HCT116 (cell line): ENCODE results near the gene GSDMA. TPM values are rescaled to one million over a fixed set of nuclear protein-coding genes. Genes with fewer than 3 reads are reported as not detected.
"Not testable (repeated sequence)": the region's sequence is repeated elsewhere in the genome, so short reads cannot be mapped to it uniquely, and the experiment has no call there.

ENCODE experiments used
- ATAC-seq: fragments of 200-7000 bp; cut with Tn5 transposase; 2 replicates; pipeline ENCODE4 v1.9.1; 2020; ENCODE audit warnings: mild to moderate bottlenecking, moderate library complexity
- BruUV-seq: library from RNA; stranded (reverse); fragments of 400-500 nt; replicated peaks from 2 replicates; lab custom pipeline; 2021; lab: Mats Ljungman, UMichigan
- CTCF ChIA-PET: fragments of 300-600 bp; sonication (Branson Sonifier 250); formaldehyde crosslinking; loops from one replicate; lab custom pipeline; 2021; ENCODE audit warnings: antibody characterized with exemption; lab: Charles Lee
- POLR2A ChIA-PET: fragments of 300-600, 350-600 bp; sonication (Branson Sonifier 250); formaldehyde crosslinking; loops from one replicate; lab custom pipeline; 2021; ENCODE audit warnings: antibody characterized with exemption; lab: Charles Lee
- RAD21 ChIA-PET, 2 experiments: fragments of 300-600 bp; sonication (Branson Sonifier 250); formaldehyde crosslinking; loops; one replicate each; lab custom pipeline; 2023; ENCODE audit warnings: low total read pairs in 2 of 2; ENCODE audit not compliant: uncharacterized antibody in 2 of 2, unreplicated experiment in 2 of 2, low non-redundant PET in 1 of 2; lab: Charles Lee
- DNase-seq: peaks from one replicate; pipeline ENCODE4 v3.0.0-alpha.2; 2010; ENCODE audit warnings: low read depth, low spot score
- H2AFZ ChIP-seq: fragments of 200-600 bp; shearing (Covaris generic), sonication (generic); 2 replicates; pipeline ENCODE4 v1.6.1; 2017; ENCODE audit warnings: low read depth, mixed run types, mixed read lengths, antibody characterized with exemption, low read length; ENCODE audit not compliant: poor library complexity, severe bottlenecking
- H3K27ac ChIP-seq: 2 replicates; pipeline ENCODE4 v1.5.1; 2012; ENCODE audit warnings: low read depth, low read length
- H3K27me3 ChIP-seq: fragments of 200-600 bp; sonication (generic); 2 replicates; pipeline ENCODE4 v1.6.1; 2016; ENCODE audit warnings: mixed run types, low read length, mixed read lengths; ENCODE audit not compliant: insufficient read depth
- H3K36me3 ChIP-seq, 2 experiments: fragments of 200-500 bp in 1 of 2; fragments of 200-600 bp in 1 of 2; sonication (Bioruptor generic) in 1 of 2; sonication (generic) in 1 of 2; 2 replicates each; pipeline versions ENCODE4 v1.5.1 to v1.6.1; 2014 to 2016; ENCODE audit warnings: low read length in 2 of 2, inconsistent platforms in 1 of 2, mixed read lengths in 1 of 2, mixed run types in 1 of 2; ENCODE audit not compliant: insufficient read depth in 2 of 2, control insufficient read depth in 1 of 2
- H3K4me1 ChIP-seq, 2 experiments: fragments of 200-600 bp in 1 of 2; sonication (generic) in 1 of 2; 2 replicates each; pipeline versions ENCODE4 v1.5.1 to v1.6.1; 2012 to 2017; ENCODE audit warnings: low read length in 2 of 2, inconsistent platforms in 1 of 2, mild to moderate bottlenecking in 1 of 2, mixed read lengths in 1 of 2, mixed run types in 1 of 2, moderate library complexity in 1 of 2; ENCODE audit not compliant: insufficient read depth in 2 of 2, control insufficient read depth in 1 of 2
- H3K4me2 ChIP-seq: fragments of 200-600 bp; sonication (generic); 2 replicates; pipeline ENCODE4 v1.6.1; 2017; ENCODE audit warnings: mixed run types, low read length, mixed read lengths
- H3K4me3 ChIP-seq, 2 experiments: fragments of 200-600 bp in 1 of 2; sonication (generic) in 1 of 2; replicated peaks in 1 of 2; 2 replicates each; pipeline ENCODE4 v1.5.1; 2011 to 2016; ENCODE audit warnings: low read length in 2 of 2, control low read depth in 1 of 2, low read depth in 1 of 2, mild to moderate bottlenecking in 1 of 2, mixed read lengths in 1 of 2, mixed run types in 1 of 2
- H3K79me2 ChIP-seq: fragments of 200-600 bp; sonication (generic); 2 replicates; pipeline ENCODE4 v1.6.1; 2017; ENCODE audit warnings: mild to moderate bottlenecking, mixed run types, low read length, moderate library complexity, mixed read lengths; ENCODE audit not compliant: insufficient read depth
- H3K9ac ChIP-seq: fragments of 200-600 bp; sonication (generic); 2 replicates; pipeline ENCODE4 v1.6.1; 2016; ENCODE audit warnings: low read length, mixed read lengths
- H3K9me2 ChIP-seq: fragments of 200-600 bp; sonication (generic), shearing (Covaris generic); 2 replicates; pipeline ENCODE4 v1.6.1; 2017; ENCODE audit warnings: mixed run types, mild to moderate bottlenecking, moderate library complexity; ENCODE audit not compliant: insufficient read depth
- H3K9me3 ChIP-seq, 2 experiments: fragments of 200-500 bp in 1 of 2; fragments of 200-600 bp in 1 of 2; sonication (Bioruptor generic) in 1 of 2; sonication (generic) in 1 of 2; 2 replicates each; pipeline ENCODE4 v1.6.1; 2014 to 2017; ENCODE audit warnings: low read length in 2 of 2, mixed read lengths in 2 of 2, inconsistent platforms in 1 of 2, low read depth in 1 of 2, mild to moderate bottlenecking in 1 of 2, mixed run types in 1 of 2, moderate library complexity in 1 of 2; ENCODE audit not compliant: control insufficient read depth in 1 of 2, insufficient read depth in 1 of 2
- H4K20me1 ChIP-seq: fragments of 200-600 bp; sonication (generic), shearing (Covaris generic); 2 replicates; pipeline ENCODE4 v1.6.1; 2017; ENCODE audit warnings: mixed run types, mild to moderate bottlenecking, moderate library complexity; ENCODE audit not compliant: insufficient read depth
- ATF3 ChIP-seq: IDR thresholded peaks from 2 replicates; pipeline ENCODE4 v1.6.1; 2012
- CBX3 ChIP-seq: IDR thresholded peaks from 2 replicates; pipeline ENCODE4 v1.6.1; 2012; ENCODE audit warnings: low read depth
- CEBPB ChIP-seq: IDR thresholded peaks from 2 replicates; pipeline ENCODE4 v1.6.1; 2012; ENCODE audit warnings: low read depth
- EGR1 ChIP-seq: IDR thresholded peaks from 2 replicates; pipeline ENCODE4 v1.6.1; 2012; ENCODE audit warnings: low read depth
- EZH2 ChIP-seq: fragments of 200-600 bp; sonication (generic); IDR thresholded peaks from 2 replicates; pipeline ENCODE4 v1.6.1; 2017; ENCODE audit warnings: antibody characterized with exemption, mixed run types
- EZH2phosphoT487 ChIP-seq: fragments of 200-600 bp; IDR thresholded peaks from 2 replicates; pipeline ENCODE4 v1.6.1; 2018; ENCODE audit warnings: antibody characterized with exemption, borderline replicate concordance
- JUND ChIP-seq: IDR thresholded peaks from 2 replicates; pipeline ENCODE4 v1.6.1; 2012
- POLR2A ChIP-seq: IDR thresholded peaks from 2 replicates; pipeline ENCODE4 v1.7.0; 2011; ENCODE audit warnings: borderline replicate concordance; ENCODE audit not compliant: insufficient read depth, insufficient read length; ENCODE audit errors: extremely low read depth
- SP1 ChIP-seq: IDR thresholded peaks from 2 replicates; pipeline ENCODE4 v1.6.1; 2012; ENCODE audit warnings: low read depth
- TCF7L2 ChIP-seq: IDR thresholded peaks from 2 replicates; pipeline ENCODE4 v1.7.0; 2011; ENCODE audit warnings: borderline replicate concordance, inconsistent platforms; ENCODE audit not compliant: insufficient read depth, insufficient read length; ENCODE audit errors: extremely low read depth
- ZFX ChIP-seq: fragments of 450-650 bp; IDR thresholded peaks from 2 replicates; pipeline ENCODE4 v1.6.1; 2017
- ZNF274 ChIP-seq: fragments of 200-500 bp; sonication (Bioruptor generic); IDR thresholded peaks from 2 replicates; pipeline ENCODE4 v1.6.1; 2014; ENCODE audit warnings: mild to moderate bottlenecking, low read depth, low read length, inconsistent platforms
- intact Hi-C: fragments of 100-400 bp; cut with micrococcal nuclease; formaldehyde crosslinking; loops from 2 replicates; pipeline ENCODE4 v1.10.0; 2022
- total RNA-seq: library from RNA; stranded (reverse); gene quantifications from one replicate; pipeline ENCODE4 v1.2.1, GENCODE V29; 2021; ENCODE audit not compliant: unreplicated experiment
- TF ChIP-seq, protein P1 (sequence below): IDR thresholded peaks from 2 replicates; pipeline ENCODE4 v1.6.1; 2011; ENCODE audit warnings: mild to moderate bottlenecking, low read length, moderate library complexity; ENCODE audit not compliant: insufficient replicate concordance; ENCODE audit errors: extremely low read depth
- TF ChIP-seq, protein P2 (sequence below): IDR thresholded peaks from 2 replicates; pipeline ENCODE4 v1.6.1; 2012
- TF ChIP-seq, protein P3 (sequence below), 3 experiments: fragments of 200-600 bp in 1 of 3; sonication (generic) in 1 of 3; IDR thresholded peaks in 2 of 3; conservative IDR thresholded peaks in 1 of 3; 2 replicates each; pipeline ENCODE4 v1.5.1; 2012 to 2017; ENCODE audit warnings: low read depth in 2 of 3, low read length in 2 of 3, antibody characterized with exemption in 1 of 3, borderline replicate concordance in 1 of 3, control low read depth in 1 of 3, mild to moderate bottlenecking in 1 of 3, mixed read lengths in 1 of 3, mixed run types in 1 of 3, moderate library complexity in 1 of 3; ENCODE audit not compliant: insufficient read depth in 1 of 3

GSDMA gene
- total RNA-seq, 1 experiment from 2014 or later, result not detected

DNA sequence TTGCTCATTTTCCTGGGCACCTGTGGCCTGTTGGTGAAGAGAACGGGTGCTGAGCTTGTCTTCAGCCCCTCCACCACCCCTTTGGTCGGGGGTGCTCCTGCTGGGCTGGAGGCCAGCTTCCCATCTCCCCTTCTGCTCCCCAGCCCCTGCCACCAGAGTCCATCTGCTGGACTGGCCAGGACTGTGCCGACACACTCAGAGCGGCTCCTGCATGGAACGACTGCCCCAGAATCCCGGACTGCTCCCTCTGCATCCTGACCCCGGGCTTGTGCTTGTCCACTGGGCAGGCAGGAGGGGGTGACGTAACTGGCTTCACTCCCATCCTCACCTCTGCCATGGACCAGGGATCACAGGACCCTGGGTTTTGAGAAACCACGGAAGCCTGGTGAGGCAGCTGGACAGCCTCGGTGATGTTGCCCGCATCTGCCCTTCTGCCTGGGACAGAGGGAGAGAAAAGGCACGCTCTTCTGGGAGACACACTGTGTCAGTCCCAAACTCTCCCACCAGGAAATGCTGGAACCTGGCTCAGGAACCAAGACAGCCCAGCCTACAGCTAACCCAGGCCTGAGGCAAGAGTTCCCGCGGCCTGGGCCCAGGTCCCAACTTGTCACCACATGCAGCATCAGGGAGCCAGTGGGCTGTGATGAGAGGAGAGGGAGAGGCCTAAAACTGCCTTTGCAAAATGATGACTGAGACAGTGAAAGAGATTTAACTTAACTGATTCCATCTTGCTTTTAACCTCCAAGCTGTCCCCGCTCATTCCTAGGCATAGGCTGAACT is 16.1 kb upstream of the GSDMA start:
- no TSS peak for BruUV-seq
- Histone ChIP-seq H3K9me3 (no peaks in the 10 kb centered on the region), H3K4me3 (no peak overlapping the region), H4K20me1 (no peaks in the 10 kb centered on the region)
- ATAC-seq, result no peak
- TF ChIP-seq POLR2A, result no peak
- no peak for TF ChIP-seq EZH2
- TF ChIP-seq CBX3, result no peak
- TF ChIP-seq ZNF274, result no peak
- TF ChIP-seq EZH2phosphoT487, result no peak
- TF ChIP-seq, protein P1, sequence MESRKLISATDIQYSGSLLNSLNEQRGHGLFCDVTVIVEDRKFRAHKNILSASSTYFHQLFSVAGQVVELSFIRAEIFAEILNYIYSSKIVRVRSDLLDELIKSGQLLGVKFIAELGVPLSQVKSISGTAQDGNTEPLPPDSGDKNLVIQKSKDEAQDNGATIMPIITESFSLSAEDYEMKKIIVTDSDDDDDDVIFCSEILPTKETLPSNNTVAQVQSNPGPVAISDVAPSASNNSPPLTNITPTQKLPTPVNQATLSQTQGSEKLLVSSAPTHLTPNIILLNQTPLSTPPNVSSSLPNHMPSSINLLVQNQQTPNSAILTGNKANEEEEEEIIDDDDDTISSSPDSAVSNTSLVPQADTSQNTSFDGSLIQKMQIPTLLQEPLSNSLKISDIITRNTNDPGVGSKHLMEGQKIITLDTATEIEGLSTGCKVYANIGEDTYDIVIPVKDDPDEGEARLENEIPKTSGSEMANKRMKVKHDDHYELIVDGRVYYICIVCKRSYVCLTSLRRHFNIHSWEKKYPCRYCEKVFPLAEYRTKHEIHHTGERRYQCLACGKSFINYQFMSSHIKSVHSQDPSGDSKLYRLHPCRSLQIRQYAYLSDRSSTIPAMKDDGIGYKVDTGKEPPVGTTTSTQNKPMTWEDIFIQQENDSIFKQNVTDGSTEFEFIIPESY, result no peak
- TF ChIP-seq ATF3, result no peak
- no peak for TF ChIP-seq CEBPB
- TF ChIP-seq SP1, result no peak
- TF ChIP-seq, protein P2, sequence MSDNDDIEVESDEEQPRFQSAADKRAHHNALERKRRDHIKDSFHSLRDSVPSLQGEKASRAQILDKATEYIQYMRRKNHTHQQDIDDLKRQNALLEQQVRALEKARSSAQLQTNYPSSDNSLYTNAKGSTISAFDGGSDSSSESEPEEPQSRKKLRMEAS, result no peak
- TF ChIP-seq, protein P3, sequence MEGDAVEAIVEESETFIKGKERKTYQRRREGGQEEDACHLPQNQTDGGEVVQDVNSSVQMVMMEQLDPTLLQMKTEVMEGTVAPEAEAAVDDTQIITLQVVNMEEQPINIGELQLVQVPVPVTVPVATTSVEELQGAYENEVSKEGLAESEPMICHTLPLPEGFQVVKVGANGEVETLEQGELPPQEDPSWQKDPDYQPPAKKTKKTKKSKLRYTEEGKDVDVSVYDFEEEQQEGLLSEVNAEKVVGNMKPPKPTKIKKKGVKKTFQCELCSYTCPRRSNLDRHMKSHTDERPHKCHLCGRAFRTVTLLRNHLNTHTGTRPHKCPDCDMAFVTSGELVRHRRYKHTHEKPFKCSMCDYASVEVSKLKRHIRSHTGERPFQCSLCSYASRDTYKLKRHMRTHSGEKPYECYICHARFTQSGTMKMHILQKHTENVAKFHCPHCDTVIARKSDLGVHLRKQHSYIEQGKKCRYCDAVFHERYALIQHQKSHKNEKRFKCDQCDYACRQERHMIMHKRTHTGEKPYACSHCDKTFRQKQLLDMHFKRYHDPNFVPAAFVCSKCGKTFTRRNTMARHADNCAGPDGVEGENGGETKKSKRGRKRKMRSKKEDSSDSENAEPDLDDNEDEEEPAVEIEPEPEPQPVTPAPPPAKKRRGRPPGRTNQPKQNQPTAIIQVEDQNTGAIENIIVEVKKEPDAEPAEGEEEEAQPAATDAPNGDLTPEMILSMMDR (IDR thresholded peaks at IDR 0.05 in 2 of 3, conservative IDR thresholded peaks at IDR 0.05 in 1 of 3; ENCODE audit: borderline replicate concordance in 1 of 3, insufficient read depth in 1 of 3, low read depth in 2 of 3, low read length in 2 of 3), result no peak
- TF ChIP-seq ZFX, result no peak
- no peak for TF ChIP-seq JUND
- no peak for TF ChIP-seq TCF7L2
- TF ChIP-seq EGR1, result no peak
- TF ChIP-seq, all 23 proteins: peak for 0
- Histone ChIP-seq H3K27ac (no peak overlapping the region), H3K36me3 (no peaks in the 10 kb centered on the region), H2AFZ (no peak overlapping the region), H3K27me3 (no peaks in the 10 kb centered on the region), H3K9me2 (no peaks in the 10 kb centered on the region), H3K9ac (no peak overlapping the region), H3K79me2 (no peaks in the 10 kb centered on the region), H3K4me2 (no peak overlapping the region), H3K4me1 (no peaks in the 10 kb centered on the region)
- CTCF ChIA-PET, result no interaction called here
- no peak for DNase-seq
- RAD21 ChIA-PET, result no interaction called here
- intact Hi-C loops, result no loop called here
- POLR2A ChIA-PET, result no interaction called here

- H4K20me1 ChIP-seq, BruUV-seq, ATAC-seq, H3K4me3 ChIP-seq, H3K9ac ChIP-seq, CTCF ChIA-PET, H3K36me3 ChIP-seq, DNase-seq, H3K4me2 ChIP-seq, H3K9me3 ChIP-seq, POLR2A ChIA-PET, H3K79me2 ChIP-seq, H3K9me2 ChIP-seq, H2AFZ ChIP-seq, intact Hi-C loops, H3K27ac ChIP-seq, H3K27me3 ChIP-seq, RAD21 ChIA-PET: not testable (repeated sequence)
- H3K4me1 ChIP-seq, result peaks cover 7 to 11% of the 10 kb centered on the region in 2 experiments
These were observed 14.3 kb upstream of the GSDMA start for GRCh38 chr17:39948489-39948828.
